GM10266 (cell line): ENCODE data around the gene GALNT2.

ENCODE experiments used
- DNase-seq: peaks from one replicate; pipeline ENCODE4 v3.0.0; 2012; ENCODE audit errors: extremely low spot score
- TF ChIP-seq, protein P1 (sequence below): IDR thresholded peaks from 2 replicates; pipeline ENCODE4 v1.5.1; 2012; ENCODE audit warnings: mild to moderate bottlenecking, low read depth; ENCODE audit not compliant: control insufficient read depth, insufficient read depth; ENCODE audit errors: missing control alignments

The GALNT2 gene

DNA sequence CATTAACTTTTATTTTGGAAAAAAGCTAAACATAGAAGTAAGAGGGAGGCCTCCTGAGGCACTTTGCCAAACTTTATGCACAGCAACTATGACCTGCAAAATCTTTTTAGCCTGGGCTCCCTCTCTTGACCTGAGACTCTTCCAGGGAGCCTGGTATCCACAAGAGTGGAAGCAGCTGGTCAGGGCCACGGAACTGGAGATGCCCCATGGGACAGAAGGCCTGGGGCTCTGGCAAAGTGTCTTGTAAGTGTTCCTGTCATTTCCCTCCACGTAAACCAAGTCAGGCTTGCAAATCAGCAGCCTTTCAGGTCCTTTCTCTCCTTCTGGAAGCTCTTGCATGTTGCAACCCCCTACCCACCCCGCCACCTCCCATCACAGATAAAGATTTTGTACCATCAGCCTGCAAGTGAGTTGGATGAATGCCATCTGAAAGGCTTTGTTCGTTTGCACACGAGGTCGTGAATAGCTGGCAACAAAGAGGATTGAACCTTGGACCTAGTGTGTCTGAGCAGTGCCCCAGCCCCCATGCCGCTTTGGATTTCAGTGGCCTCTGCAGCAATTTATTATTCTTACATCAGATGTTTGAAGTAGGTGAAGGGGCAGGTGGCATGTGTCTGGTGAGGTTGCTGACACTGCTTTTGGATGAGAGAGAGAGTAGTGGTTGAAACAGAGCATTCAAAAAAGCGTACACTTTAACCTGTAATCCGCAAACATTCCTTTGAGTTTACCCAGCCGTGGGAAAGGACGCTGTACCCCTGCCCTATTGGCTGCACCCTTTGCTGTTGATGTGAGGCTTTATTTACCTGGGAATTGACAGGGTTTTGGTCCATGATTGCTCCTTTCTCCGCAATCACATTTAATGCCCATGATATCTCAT is 91.6 kb downstream of the GALNT2 start:
- DNase-seq, result no peak
- TF ChIP-seq, protein P1, sequence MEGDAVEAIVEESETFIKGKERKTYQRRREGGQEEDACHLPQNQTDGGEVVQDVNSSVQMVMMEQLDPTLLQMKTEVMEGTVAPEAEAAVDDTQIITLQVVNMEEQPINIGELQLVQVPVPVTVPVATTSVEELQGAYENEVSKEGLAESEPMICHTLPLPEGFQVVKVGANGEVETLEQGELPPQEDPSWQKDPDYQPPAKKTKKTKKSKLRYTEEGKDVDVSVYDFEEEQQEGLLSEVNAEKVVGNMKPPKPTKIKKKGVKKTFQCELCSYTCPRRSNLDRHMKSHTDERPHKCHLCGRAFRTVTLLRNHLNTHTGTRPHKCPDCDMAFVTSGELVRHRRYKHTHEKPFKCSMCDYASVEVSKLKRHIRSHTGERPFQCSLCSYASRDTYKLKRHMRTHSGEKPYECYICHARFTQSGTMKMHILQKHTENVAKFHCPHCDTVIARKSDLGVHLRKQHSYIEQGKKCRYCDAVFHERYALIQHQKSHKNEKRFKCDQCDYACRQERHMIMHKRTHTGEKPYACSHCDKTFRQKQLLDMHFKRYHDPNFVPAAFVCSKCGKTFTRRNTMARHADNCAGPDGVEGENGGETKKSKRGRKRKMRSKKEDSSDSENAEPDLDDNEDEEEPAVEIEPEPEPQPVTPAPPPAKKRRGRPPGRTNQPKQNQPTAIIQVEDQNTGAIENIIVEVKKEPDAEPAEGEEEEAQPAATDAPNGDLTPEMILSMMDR, result no peak

- no peak for DNase-seq
- TF ChIP-seq, protein P1, result no peak
Observed at GRCh38 chr1:230159580-230159979, 92.5 kb downstream of the GALNT2 start.

DNA sequence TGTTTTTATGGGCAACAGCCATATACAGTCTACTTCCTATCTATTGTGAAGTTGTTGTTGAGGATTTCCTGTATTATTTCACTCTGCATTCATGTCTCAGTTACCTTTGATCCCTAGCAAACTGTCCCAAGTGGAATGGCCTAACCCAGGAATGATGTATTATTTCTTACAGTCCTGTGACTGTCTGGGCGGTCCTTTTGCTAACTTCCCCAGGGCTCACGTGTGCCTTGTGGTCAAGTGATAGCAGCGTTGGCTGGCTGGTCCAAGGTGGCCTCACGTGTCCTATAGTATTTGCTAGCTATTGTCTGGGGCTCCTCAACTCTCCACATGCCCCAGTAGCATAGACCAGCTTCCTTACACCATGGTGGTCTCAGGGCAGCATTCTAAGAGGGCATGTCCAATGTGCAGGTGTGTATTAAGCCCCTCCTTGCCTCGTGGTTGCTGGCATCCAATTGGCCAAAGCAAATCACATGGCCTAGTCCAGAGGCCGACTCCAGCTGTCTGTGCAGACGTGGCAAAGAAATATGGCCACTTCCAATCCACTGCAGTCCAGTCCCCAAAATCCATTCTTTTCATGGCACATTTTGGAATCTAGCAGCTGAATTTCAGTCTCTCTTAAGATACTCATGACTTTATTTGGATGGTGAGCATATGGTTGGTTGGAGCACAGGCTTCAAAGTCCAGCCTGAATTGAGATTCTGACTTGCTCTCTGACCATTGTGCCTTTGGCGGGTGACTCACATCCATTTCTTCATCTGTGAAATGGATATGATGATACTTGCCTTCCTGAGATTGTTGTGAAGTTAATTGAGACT is 94.1 kb downstream of the GALNT2 start:
- TF ChIP-seq, protein P1, result no peak
- DNase-seq, result no peak

DNA sequence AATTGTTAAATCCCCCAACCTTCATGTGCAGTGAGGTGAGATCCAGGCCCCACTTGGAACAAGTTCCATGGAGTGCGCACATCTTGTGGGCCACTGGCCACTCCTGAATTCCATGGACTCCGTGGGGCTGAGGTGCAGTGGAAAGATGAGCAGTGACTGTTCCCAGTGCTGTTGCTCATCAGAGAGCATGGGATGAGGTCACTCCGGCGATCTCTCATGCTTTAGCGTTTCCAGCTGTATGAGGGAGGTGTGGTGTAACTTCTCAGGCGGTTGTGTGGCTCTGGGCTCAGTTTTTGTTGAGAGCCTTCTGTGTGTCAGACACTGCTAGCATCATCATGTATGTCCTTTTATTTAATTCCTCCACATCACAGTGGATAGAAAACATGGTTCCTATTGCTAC is 96.2 kb downstream of the GALNT2 start:
- TF ChIP-seq, protein P1, result no peak
- DNase-seq, result no peak

GRCh38 chr1:230163719-230164118 is 96.7 kb downstream of the GALNT2 start:
- TF ChIP-seq, protein P1, result no peak

DNA sequence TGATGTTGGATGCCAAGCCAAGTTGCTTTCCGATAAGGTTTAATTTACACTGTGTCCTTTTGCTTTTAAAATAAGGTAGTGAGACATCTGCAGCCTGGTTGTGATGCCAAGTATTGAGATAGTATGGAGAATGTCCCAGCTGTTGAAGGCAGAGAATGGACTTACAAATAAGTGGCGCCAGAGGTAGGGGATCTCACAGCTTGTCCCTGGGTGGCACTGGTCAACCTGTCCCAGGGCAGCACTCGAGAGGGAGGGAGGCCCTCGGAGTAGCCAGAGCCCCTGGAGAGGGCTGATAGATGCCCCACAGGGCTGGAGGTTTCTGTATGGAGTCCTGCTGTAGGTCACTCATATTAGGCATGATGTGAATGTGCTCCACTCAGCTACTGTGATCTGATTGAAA is 98.5 kb downstream of the GALNT2 start:
- TF ChIP-seq, protein P1, result no peak
- no peak for DNase-seq

More at GRCh38 chr1:230163719-230164118, 96.7 kb downstream of the GALNT2 start:
- no peak for DNase-seq
